Neural crest cell (in vitro differentiated cells): Measurements from ENCODE around the gene NELFE. TPM values are rescaled to one million over a fixed set of nuclear protein-coding genes. Genes with fewer than 3 reads are reported as not detected.

ENCODE experiments used
- DNase-seq: peaks from one replicate; pipeline ENCODE4 v3.0.0; 2021; ENCODE audit warnings: low read depth, mixed read lengths, low spot score
- H3K27ac Mint-ChIP-seq: one replicate; pipeline ENCODE4 v1.8.0; 2021; ENCODE audit warnings: mild to moderate bottlenecking, mixed read lengths; ENCODE audit not compliant: unreplicated experiment
- H3K27me3 Mint-ChIP-seq: 2 replicates; pipeline ENCODE4 v1.8.0; 2021; ENCODE audit warnings: low read depth, mild to moderate bottlenecking, mixed read lengths
- H3K36me3 Mint-ChIP-seq: 2 replicates; pipeline ENCODE4 v1.8.0; 2021; ENCODE audit warnings: low read depth, mild to moderate bottlenecking, mixed read lengths
- H3K4me1 Mint-ChIP-seq: 2 replicates; pipeline ENCODE4 v1.8.0; 2021; ENCODE audit warnings: mixed read lengths
- H3K4me3 Mint-ChIP-seq: one replicate; pipeline ENCODE4 v1.8.0; 2021; ENCODE audit warnings: mild to moderate bottlenecking, mixed read lengths
- H3K9me3 Mint-ChIP-seq: 2 replicates; pipeline ENCODE4 v1.8.0; 2021; ENCODE audit warnings: mixed read lengths
- CTCF ChIP-seq: fragments of 200-600 bp; sonication (generic); conservative IDR thresholded peaks from 2 replicates; pipeline ENCODE4 v1.5.0; 2021; ENCODE audit warnings: antibody characterized with exemption, mild to moderate bottlenecking
- total RNA-seq: library from RNA; stranded (reverse); gene quantifications from 2 replicates; pipeline ENCODE4 v1.2.1, GENCODE V29; 2021

Gene NELFE
- total RNA-seq, 1 donor from 2014 or later = 86.1 TPM

GRCh38 chr6:31966506-31966905 is 7.7 kb upstream of the NELFE start:
- no peak for TF ChIP-seq CTCF
- Mint-ChIP-seq H3K4me3 (peak overlapping the region; percentile 23), H3K27ac (no peak overlapping the region), H3K27me3 (no peaks in the 10 kb centered on the region), H3K36me3 (peaks cover 7% of the 10 kb centered on the region), H3K9me3 (no peaks in the 10 kb centered on the region), H3K4me1 (peaks cover 9% of the 10 kb centered on the region)
- no peak for DNase-seq

- H3K9me3 Mint-ChIP-seq = no peaks in the 10 kb centered on the region
- H3K27ac Mint-ChIP-seq = peak overlapping the region; percentile 50
- no peak for DNase-seq
- no peak for TF ChIP-seq CTCF
- H3K4me1 Mint-ChIP-seq = peaks cover 8% of the 10 kb centered on the region
- H3K4me3 Mint-ChIP-seq = no peak overlapping the region
- no peaks in the 10 kb centered on the region for H3K27me3 Mint-ChIP-seq
- peaks cover 7% of the 10 kb centered on the region for H3K36me3 Mint-ChIP-seq
These were observed 6.9 kb upstream of the NELFE start for GRCh38 chr6:31965700-31966099.

- H3K27ac Mint-ChIP-seq = no peak overlapping the region
- H3K4me1 Mint-ChIP-seq = peaks cover 11% of the 10 kb centered on the region
- H3K4me3 Mint-ChIP-seq = no peak overlapping the region
- TF ChIP-seq CTCF = no peak
- peaks cover 3% of the 10 kb centered on the region for H3K36me3 Mint-ChIP-seq
- no peaks in the 10 kb centered on the region for H3K27me3 Mint-ChIP-seq
- no peak for DNase-seq
- H3K9me3 Mint-ChIP-seq = no peaks in the 10 kb centered on the region
These were observed 5.2 kb upstream of the NELFE start for GRCh38 chr6:31963921-31964320.

- TF ChIP-seq CTCF = no peak
- Mint-ChIP-seq H3K4me1 (peaks cover 27% of the 10 kb centered on the region), H3K9me3 (no peaks in the 10 kb centered on the region), H3K27me3 (no peaks in the 10 kb centered on the region), H3K36me3 (peaks cover 3% of the 10 kb centered on the region), H3K4me3 (peak overlapping the region; percentile 73), H3K27ac (no peak overlapping the region)
- DNase-seq = no peak
These were observed 2.8 kb upstream of the NELFE start for GRCh38 chr6:31961616-31962015.

GRCh38 chr6:31958412-31958740 is 395 bp downstream of the NELFE start:
- TF ChIP-seq CTCF = no peak
- peak overlapping the region; percentile 98 for H3K4me3 Mint-ChIP-seq
- peak overlapping the region; percentile 95 for H3K27ac Mint-ChIP-seq
- H3K4me1 Mint-ChIP-seq = peaks cover 27% of the 10 kb centered on the region
- H3K9me3 Mint-ChIP-seq = no peaks in the 10 kb centered on the region
- H3K36me3 Mint-ChIP-seq = peaks cover 6% of the 10 kb centered on the region
- no peak for DNase-seq
- no peaks in the 10 kb centered on the region for H3K27me3 Mint-ChIP-seq

GRCh38 chr6:31956796-31957195 is 2.0 kb downstream of the NELFE start:
- no peak for TF ChIP-seq CTCF
- Mint-ChIP-seq H3K4me1 (peaks cover 27% of the 10 kb centered on the region), H3K9me3 (no peaks in the 10 kb centered on the region), H3K4me3 (peak overlapping the region; percentile 98), H3K27me3 (no peaks in the 10 kb centered on the region), H3K36me3 (peaks cover 11% of the 10 kb centered on the region), H3K27ac (no peak overlapping the region)
- no peak for DNase-seq
